Cardiac fibroblast (primary cell): ENCODE data around the gene SPIRE2.

Experiments used
- DNase-seq, 2 donors: peaks; one replicate each; pipeline versions ENCODE4 v3.0.0 to v3.0.0-alpha.2; 2010; ENCODE audit warnings: low read depth in 2 of 2
- H3K4me3 ChIP-seq, 2 donors: replicated peaks in 1 of 2; 1 replicate in 1 of 2; 2 replicates in 1 of 2; pipeline ENCODE4 v1.5.1; 2011; ENCODE audit warnings: low read depth in 2 of 2, low read length in 2 of 2, mild to moderate bottlenecking in 2 of 2, moderate library complexity in 1 of 2
- TF ChIP-seq, protein P1 (sequence below): IDR thresholded peaks from one replicate; pipeline ENCODE4 v1.5.1; 2011; ENCODE audit warnings: low read depth, mild to moderate bottlenecking, low read length, inconsistent platforms

The SPIRE2 gene

DNA sequence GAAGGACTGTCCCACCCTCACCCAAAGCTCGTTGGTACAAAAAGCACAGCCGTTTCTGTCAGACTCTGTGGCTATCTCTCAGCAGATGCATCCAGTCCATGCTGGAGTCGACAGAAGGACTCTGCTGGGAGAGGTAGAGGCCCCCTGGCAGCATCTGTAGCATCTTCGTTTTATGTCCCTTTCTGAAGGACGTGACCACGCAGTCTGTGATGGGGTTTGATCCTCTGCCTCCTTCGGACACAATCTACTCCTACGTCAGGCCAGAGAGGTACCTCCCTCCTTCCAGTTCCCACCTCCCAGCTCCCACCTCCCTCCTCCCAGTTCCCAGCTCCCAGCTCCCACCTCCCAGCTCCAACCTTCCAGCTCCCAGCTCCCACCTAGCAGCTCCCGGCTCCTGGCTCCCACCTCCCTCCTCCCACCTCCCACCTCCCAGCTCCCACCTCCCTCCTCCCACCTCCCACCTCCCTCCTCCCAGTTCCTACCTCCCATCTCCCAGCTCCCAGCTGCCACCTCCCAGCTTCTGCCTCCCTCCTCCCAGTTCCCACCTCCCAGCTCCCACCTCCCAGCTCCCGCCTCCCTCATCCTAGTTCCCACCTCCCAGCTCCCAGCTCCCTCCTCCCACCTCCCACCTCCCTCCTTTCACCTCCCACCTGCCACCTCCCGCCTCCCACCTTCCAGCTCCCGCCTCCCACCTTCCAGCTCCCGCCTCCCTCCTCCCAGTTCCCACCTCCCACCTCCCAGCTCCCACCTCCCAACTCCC, 79.0 kb downstream of the SPIRE2 start:
- no peak for DNase-seq
- no peak overlapping the region for H3K4me3 ChIP-seq
- TF ChIP-seq, protein P1, sequence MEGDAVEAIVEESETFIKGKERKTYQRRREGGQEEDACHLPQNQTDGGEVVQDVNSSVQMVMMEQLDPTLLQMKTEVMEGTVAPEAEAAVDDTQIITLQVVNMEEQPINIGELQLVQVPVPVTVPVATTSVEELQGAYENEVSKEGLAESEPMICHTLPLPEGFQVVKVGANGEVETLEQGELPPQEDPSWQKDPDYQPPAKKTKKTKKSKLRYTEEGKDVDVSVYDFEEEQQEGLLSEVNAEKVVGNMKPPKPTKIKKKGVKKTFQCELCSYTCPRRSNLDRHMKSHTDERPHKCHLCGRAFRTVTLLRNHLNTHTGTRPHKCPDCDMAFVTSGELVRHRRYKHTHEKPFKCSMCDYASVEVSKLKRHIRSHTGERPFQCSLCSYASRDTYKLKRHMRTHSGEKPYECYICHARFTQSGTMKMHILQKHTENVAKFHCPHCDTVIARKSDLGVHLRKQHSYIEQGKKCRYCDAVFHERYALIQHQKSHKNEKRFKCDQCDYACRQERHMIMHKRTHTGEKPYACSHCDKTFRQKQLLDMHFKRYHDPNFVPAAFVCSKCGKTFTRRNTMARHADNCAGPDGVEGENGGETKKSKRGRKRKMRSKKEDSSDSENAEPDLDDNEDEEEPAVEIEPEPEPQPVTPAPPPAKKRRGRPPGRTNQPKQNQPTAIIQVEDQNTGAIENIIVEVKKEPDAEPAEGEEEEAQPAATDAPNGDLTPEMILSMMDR: no peak

DNA sequence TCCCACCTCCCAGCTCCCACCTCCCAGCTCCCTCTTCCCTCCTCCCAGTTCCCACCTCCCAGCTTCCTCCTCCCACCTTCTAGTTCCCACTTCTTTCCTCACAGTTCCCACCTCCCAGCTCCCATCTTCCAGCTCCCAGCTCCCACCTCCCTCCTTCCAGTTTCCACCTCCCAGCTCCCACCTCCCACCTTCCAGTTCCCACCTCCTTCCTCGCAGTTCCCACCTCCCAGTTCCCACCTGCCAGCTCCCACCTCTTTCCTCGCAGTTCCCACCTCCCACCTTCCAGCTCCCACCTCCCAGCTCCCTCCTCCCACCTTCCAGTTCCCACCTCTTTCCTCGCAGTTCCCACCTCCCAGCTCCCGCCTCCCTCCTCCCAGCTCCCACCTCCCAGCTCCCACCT, 80.0 kb downstream of the SPIRE2 start:
- TF ChIP-seq, protein P1: no peak
- no peak overlapping the region for H3K4me3 ChIP-seq
- no peak for DNase-seq

DNA sequence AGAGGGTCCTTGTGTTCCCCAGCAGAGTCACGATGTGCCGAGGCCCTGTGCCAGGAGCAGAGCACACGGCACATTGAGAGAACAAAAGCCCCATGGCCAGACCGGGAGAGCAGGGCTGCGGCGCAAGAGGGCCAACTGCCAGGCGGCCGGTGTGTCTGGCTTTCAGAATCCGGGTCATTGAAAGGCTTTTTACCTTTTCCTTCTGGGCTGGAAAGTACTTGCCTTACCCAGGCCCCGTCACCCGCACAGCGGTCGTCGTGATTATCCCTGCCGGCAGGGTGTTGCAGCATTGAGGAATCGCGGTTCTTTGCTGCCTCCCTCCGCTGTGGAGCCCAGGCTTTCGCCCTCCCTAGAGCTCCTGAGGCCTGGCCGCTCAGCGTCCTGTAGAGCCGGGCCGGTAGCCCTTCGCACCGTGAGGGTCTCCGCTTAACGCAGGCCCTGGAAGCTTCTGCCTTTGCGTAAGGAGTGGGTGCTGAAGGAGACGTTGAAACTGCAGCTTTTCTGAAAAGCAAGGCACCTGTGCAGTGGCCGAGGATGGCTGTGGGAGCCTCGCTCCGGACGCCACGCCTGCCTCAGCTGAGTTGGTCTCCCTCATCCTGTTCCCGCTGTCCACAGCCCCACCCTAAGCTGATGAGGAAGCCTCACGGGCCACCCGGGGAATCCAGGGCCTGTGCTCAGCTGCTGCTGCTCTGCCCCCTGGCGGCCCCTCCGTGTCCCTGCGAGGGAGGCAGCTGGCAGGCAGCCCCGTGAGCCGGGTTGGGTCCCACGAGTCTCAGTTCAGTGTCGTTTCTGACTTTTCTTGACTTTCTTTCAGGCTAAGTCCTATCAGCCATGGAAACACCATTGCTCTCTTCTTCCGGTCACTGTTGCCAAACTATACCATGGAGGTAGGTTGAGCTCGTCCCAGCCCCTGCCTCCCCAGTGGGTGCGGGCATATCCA, 81.8 kb downstream of the SPIRE2 start:
- H3K4me3 ChIP-seq: no peak overlapping the region
- TF ChIP-seq, protein P1: peak; percentile 98
- peak; percentile 82 to 87 for DNase-seq

DNA sequence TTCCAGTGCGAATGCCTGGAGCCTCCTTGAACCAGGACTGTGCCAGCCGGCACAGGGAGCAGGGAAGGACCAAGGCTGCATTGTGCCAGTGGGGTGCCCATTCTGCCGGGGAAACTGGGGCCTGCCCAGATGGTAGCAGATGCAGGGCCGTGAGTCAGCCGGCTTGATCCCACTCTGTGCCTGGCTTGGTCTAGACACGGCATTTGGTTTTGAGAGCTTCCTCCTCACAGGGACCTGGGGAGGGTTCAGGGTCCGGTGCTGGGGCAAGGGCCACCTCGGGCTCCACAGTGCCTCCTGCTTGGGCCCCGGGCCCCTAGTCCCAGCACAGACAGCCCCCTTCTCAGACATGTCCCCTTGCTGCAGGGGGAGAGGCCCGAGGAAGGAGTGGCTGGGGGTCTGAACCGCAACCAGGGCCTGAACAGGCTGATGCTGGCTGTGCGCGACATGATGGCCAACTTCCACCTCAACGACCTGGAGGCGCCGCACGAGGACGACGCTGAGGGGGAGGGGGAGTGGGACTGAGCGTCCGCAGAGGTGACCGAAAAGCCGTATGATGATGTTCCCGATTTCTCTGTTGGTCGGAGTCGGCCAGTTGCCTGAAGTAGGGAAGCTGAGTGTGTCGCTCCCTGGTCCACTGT, 82.6 kb downstream of the SPIRE2 start:
- H3K4me3 ChIP-seq: no peak overlapping the region
- TF ChIP-seq, protein P1: no peak
- DNase-seq: no peak

DNA sequence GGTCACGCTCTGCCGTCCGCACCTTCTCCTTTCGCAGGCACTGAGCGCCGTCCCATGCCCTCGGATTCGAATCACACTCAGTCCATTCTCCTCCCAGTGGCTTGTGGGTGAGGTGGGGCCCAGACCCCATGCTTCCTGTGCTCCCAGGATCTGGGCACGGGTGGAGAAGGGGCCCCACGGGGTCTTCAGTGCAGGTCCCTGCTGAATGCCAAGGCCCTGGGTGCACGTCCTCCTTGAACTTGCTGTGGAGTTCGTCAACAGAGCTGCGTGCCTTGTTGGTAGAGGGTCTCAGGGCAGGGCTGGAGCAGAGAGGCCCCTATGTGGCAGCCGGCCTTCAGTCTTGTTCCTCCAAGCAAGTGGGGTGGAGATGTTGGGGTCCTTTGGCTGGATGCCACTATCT, 83.1 kb downstream of the SPIRE2 start:
- no peak for DNase-seq
- H3K4me3 ChIP-seq: no peak overlapping the region
- TF ChIP-seq, protein P1: no peak

DNA sequence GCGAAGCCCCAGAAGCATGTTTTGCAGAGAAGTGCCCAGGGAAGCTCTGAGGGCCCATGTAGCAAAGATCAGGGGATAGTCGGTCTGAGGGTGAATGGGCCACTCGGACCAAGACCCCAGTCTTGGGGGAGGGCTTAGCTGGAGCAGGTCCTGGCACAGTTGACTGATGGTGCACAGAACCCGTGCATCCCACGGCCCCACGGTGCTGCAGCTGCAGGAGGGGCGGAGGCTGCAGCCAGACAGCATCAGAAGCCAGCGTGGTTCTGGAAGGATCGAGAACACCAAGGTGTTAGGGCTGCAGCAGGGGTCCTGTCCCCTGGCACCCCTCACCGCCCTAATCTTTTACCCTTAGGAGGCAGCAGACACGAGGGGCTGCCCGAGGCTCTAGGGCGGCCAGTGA, 83.9 kb downstream of the SPIRE2 start:
- DNase-seq: no peak

More for the DNA sequence above, 83.9 kb downstream of the SPIRE2 start:
- no peak overlapping the region for H3K4me3 ChIP-seq
- TF ChIP-seq, protein P1: no peak
